Lower leg skin (tissue), 4 donors: ENCODE data around the gene FCER1G. TPM values are rescaled to one million over a fixed set of nuclear protein-coding genes. Genes with fewer than 3 reads are reported as not detected.

Experiments used
- DNase-seq, 2 donors: peaks; one replicate each; pipeline ENCODE4 v3.0.0-alpha.2; 2019; ENCODE audit warnings: low spot score in 2 of 2
- H3K4me3 ChIP-seq: fragments of 200-600 bp; sonication (generic); 2 replicates; pipeline ENCODE4 v1.5.1; 2017; ENCODE audit warnings: mild to moderate bottlenecking, low read depth; ENCODE audit not compliant: poor library complexity, severe bottlenecking
- CTCF ChIP-seq, 3 donors: fragments of 450-650 bp; IDR thresholded peaks; one replicate each; pipeline ENCODE4 v1.5.1; 2016; ENCODE audit warnings: antibody characterized with exemption in 3 of 3, mild to moderate bottlenecking in 3 of 3, moderate library complexity in 2 of 3
- POLR2A ChIP-seq, 2 donors: fragments of 450-650 bp; IDR thresholded peaks; one replicate each; pipeline ENCODE4 v1.6.1; 2016 to 2017; ENCODE audit warnings: antibody characterized with exemption in 2 of 2, mild to moderate bottlenecking in 1 of 2, moderate library complexity in 1 of 2
- WGBS, 2 donors: methylation state at CpG; one replicate each; pipeline ENCODE4 v1.1.5; 2018; 5-methylcytosine and 5-hydroxymethylcytosine counted together
- intact Hi-C: fragments of 100-400 bp; cut with DNase I; formaldehyde crosslinking; loops from one replicate; pipeline ENCODE4 v1.15.0; 2023; ENCODE audit warnings: low total_unique reads
- total RNA-seq, 4 donors: library from RNA; depleted of rRNA; stranded (reverse); fragments of >200 nt; gene quantifications; one replicate each; pipeline ENCODE4 v1.1.0, GENCODE V29; 2016

FCER1G gene
- total RNA-seq, 4 donors from 2014 or later, result 5.0 to 31.9 (median 17.9) TPM

GRCh38 chr1:161189036-161189435 is 26.1 kb upstream of the FCER1G start:
- intact Hi-C loops, result no loop called here
- no peak overlapping the region for H3K4me3 ChIP-seq
- 78 to 86% methylated on average over 5 of the region's 5 CpGs for WGBS, 2 donors
- TF ChIP-seq CTCF (IDR thresholded peaks at IDR 0.05), result no peak
- no peak for TF ChIP-seq POLR2A (IDR thresholded peaks at IDR 0.05)
- DNase-seq, result no peak

- no peak for TF ChIP-seq CTCF (IDR thresholded peaks at IDR 0.05)
- no peak for TF ChIP-seq POLR2A (IDR thresholded peaks at IDR 0.05)
- DNase-seq, result no peak
- intact Hi-C loops, result no loop called here
- no peak overlapping the region for H3K4me3 ChIP-seq
- WGBS, 2 donors, result 72 to 76% methylated on average over 12 to 22 of the region's 22 CpGs
Observed at GRCh38 chr1:161190962-161191521, 24.1 kb upstream of the FCER1G start.

DNA sequence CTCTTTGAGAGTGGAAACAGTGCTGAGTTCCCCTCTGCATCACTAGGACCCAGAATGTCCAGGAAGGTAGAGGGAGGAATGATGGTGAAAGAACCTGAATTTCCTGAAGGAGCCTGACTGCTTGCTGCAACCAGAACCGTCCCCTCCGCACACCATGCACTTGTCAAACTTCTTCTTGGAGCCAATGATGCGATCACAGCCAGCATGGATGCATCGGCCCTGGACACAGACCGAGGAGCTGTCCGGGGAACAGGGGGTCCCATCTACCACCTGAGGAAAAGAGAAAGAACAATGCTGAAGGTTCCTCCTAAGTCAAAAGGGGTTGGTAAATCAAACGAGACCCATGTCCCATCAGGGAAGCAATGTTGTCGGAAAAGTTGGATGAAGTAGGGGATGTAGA is 23.1 kb upstream of the FCER1G start:
- no peak for DNase-seq
- no peak overlapping the region for H3K4me3 ChIP-seq
- TF ChIP-seq POLR2A (IDR thresholded peaks at IDR 0.05) (no peak), CTCF (IDR thresholded peaks at IDR 0.05) (no peak)
- 59 to 72% methylated on average over 8 of the region's 8 CpGs for WGBS, 2 donors
- intact Hi-C loops, result no loop called here

GRCh38 chr1:161192476-161193465 is 22.3 kb upstream of the FCER1G start:
- intact Hi-C loops, result no loop called here
- 53 to 59% methylated on average over 14 to 15 of the region's 15 CpGs for WGBS, 2 donors
- TF ChIP-seq POLR2A (IDR thresholded peaks at IDR 0.05) (no peak), CTCF (IDR thresholded peaks at IDR 0.05) (peak in 2 of 3 donors; percentile 57 to 75)
- H3K4me3 ChIP-seq, result no peak overlapping the region
- peak in 1 of 2 donors; percentile 69 for DNase-seq

DNA sequence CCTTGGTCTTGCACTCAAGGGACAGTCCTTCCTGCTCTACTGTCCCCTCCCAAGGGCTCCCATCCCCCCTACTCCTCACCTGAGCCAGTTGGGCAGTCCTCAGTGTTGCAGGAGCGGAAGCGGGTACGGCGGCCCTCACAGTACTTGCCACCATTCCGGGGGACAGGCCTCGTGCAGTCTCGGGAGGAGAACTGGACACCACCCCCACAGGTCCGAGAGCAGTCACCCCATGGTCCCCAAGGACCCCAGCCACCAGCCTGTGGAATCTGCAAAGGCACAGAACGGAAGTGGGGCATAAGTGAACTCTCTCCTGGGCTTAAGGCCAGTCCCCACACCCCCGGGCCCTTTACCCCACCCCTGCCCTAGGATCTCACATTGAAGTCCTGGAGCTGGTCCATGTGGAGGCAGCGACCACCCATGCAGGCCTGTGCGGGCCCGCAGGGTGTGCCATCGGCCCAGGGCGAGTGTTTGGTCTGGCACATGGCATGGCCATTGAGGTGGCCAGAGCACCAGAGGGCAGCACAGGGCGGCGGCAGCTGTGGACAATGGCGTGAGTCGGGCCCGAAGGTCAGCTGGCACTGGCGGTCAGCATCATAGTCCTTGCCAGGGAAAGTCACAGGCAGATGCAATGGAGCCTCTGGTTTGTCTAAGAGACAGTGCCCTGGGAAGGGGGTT is 21.4 kb upstream of the FCER1G start:
- DNase-seq, result no peak
- 67 to 69% methylated on average over 21 of the region's 21 CpGs for WGBS, 2 donors
- intact Hi-C loops, result no loop called here
- TF ChIP-seq CTCF (IDR thresholded peaks at IDR 0.05), result no peak
- no peak for TF ChIP-seq POLR2A (IDR thresholded peaks at IDR 0.05)
- no peak overlapping the region for H3K4me3 ChIP-seq
